ENCODE results near the gene CMIP.

- TF ChIP-seq, protein P1, sequence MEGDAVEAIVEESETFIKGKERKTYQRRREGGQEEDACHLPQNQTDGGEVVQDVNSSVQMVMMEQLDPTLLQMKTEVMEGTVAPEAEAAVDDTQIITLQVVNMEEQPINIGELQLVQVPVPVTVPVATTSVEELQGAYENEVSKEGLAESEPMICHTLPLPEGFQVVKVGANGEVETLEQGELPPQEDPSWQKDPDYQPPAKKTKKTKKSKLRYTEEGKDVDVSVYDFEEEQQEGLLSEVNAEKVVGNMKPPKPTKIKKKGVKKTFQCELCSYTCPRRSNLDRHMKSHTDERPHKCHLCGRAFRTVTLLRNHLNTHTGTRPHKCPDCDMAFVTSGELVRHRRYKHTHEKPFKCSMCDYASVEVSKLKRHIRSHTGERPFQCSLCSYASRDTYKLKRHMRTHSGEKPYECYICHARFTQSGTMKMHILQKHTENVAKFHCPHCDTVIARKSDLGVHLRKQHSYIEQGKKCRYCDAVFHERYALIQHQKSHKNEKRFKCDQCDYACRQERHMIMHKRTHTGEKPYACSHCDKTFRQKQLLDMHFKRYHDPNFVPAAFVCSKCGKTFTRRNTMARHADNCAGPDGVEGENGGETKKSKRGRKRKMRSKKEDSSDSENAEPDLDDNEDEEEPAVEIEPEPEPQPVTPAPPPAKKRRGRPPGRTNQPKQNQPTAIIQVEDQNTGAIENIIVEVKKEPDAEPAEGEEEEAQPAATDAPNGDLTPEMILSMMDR (conservative IDR thresholded peaks at IDR 0.05 in 1 of 2, IDR thresholded peaks at IDR 0.05 in 1 of 2; ENCODE audit: extremely low read depth in 1 of 2, insufficient read depth in 1 of 2, low read depth in 1 of 2, low read length in 2 of 2), result no peak
- TF ChIP-seq EZH2 (IDR thresholded peaks at IDR 0.05; ENCODE audit: borderline replicate concordance, low read length), result no peak
Observed at GRCh38 chr16:81455006-81455405, 10.4 kb downstream of the CMIP start.
